GM21825 (cell line): ENCODE results near the gene SLC6A9.
A peak's percentile ranks its signal among the peaks of the same experiment; 100 is the strongest.

Experiments used
- ATAC-seq: cut with Tn5 transposase; IDR thresholded peaks from one replicate; pipeline ENCODE4 v1.9.1; 2021; ENCODE audit warnings: mild to moderate bottlenecking, moderate library complexity; ENCODE audit not compliant: unreplicated experiment

SLC6A9 gene

DNA sequence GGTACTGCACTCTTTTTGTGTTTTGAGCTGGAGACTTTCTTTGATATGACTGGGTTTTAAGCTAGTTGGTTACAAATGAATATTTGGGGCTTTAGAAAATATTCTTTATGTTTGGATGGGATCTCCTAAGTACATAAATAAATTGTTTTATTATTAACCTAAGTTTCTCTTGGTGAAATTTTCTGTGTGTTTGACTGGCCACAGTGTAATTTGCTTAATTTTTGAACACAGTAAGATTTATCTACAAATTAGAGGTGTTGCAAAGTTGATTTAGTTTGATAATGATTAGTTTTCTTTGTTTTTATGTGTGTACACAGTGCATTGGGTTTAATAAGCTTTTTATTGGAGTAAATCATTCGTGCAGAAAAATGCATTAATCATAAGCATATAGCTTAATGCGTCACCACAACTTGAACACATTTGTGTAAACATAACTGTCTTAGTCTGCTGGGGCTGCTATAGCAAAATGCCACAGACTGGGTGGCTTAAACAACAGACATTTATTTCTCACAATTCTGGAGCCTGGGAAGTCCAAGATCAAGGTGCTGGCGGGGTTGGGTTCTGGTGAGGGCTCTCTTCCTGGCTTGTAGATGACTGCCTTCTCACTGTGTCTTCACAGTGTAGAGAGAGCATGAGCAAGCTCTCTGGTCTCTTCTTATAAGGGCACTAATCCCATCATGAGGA lies 17.4 kb upstream of the SLC6A9 start:
- no peak for ATAC-seq

DNA sequence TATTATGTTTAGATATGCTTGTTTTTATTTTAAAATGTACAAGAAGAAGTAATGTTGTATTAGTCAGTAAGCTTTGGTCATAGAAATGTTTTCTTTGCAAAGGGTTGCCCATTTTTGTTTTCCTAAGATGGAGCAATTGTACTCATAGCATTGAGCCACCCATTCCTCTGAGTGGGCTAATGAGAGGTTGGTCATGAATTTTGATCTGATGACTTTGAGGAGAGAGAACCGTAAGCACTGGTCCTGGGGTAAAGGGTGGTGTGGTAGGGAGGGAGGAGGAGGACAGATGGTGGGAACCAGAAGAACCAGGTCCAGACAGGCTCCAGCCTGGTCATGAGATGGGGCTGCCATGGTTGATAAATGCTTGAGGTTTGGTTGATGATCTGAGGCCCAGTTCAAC lies 15.9 kb upstream of the SLC6A9 start:
- no peak for ATAC-seq

DNA sequence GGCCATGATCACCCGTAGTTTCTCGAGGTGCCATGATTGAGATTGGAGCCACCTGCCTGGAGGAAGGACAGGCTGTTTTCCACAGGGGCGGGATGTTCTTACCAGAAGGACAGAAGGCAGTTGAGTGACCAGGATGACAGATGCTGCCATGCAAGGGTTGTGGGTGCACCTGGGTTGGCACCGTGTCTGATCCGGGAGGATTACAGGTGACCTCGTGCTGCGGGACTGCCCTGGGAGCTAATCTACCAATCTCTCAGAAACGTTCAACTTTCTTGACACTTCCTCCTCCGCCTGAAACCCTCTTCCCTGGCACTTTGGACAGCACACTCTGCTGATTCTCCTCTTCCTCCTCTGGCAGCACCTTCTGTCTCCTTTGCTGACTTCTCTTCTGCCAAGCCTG lies 13.8 kb upstream of the SLC6A9 start:
- ATAC-seq: no peak

DNA sequence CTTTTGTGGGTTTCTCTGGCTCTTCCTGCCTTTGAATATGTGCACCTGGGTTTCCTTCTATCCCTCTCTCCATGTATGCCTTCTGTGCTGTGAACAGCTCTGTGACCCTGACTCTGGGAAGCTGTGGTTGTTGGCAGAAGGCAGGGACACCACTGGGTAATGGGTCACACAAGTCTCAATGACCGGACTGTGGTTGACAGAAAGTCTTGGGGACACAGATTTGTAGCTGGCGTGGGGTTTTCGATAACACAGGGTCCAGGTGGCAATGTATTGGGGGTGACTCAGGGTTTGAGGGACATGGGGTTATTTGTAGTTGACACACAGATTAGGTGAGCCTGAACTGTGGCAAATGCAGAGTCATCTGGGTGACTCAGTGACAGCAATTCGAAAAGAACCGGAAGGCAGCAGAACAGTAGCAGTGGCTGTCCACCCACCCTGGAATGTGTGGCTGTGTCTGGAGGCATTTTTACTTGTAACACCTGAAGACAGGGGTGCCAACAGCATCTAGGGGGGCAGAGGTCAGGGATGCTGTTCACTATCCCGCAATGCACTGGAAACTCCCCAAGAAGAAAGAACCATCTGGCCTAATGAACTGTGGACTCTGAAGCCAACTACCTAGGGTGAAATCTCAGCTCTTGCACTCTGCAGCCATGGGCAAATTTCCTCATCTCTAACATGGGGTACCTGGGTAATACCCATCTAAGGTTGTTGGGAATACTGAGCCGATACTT lies 13.0 kb upstream of the SLC6A9 start:
- no peak for ATAC-seq

DNA sequence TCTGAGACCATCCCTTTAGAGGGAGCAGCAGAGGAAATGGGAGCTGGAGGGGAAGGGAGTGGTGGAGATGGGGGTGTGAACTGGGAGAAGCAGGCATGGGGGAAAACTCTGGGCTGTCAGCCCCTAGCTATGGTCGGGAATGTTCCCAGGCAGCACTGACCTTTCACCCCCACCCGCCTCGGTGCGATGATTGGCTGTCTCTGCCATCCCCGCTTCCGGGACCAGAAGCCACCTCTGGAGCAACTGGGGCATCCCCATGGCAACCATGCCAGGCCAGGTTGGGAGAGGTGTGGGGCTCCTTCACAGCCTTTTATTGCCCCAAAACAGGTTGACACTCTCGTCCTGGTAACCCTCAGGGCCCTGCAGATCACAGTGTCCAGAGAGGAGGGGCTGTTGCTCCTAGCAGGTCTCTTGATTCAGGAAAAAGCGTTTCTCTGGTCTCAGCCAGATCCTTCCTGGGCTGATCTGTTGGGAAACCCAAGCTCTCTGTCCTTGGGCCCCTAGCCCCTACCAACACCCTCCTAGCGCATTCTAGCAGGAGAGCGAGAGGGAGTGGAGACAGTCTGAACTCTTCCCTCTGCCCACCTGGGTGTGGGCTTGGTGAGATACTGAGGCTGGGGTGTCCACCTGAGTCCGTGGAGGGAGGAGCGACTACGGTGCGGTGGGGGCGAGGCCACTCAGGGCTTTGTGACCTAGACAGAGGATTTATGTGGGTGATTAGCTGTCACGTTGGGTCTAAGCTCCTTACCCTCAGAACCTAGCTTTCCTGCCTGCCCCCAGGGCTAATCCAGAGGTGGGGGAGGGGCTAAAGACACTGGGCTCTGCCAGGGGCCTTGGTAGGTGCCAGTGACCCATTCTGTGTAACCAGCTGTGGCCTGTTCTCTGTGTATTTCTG lies 12.2 kb upstream of the SLC6A9 start:
- ATAC-seq: no peak

DNA sequence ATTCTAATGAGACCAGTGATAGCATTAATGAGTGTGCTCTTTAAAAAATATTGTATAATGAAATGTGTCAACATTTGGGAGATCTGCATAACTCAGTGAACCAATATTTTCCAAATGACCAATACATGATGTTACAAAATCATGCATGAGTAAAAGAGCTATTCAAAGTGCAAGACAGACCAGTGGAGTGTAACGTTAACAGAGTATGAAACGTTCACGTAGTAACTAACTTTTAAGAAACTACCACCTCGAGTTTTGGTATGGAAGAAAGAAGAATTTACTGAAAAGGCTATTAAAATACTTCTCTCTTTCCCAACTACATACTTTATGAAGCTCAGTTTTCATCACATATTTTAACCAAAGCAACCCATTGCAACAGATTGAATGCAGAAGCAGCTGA lies 9.6 kb upstream of the SLC6A9 start:
- ATAC-seq: no peak

DNA sequence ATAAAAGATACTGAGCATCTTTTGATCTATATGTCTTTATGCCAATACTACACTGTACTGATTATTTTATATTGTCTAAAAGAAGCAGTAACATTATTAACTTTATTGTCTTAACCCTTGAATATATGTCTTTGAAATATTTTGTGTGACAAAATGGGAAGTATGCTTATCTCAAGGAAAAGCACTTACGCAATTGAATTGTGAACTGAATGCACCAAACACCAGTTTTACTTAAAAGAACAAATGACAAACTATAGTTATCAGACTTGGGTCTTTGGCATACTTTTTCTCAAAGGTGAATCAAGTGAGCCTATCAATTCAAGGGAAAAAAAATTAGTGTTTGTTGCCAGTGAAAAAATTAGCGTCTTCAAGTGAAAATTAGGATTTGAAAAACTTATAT lies 9.2 kb upstream of the SLC6A9 start:
- ATAC-seq: no peak

DNA sequence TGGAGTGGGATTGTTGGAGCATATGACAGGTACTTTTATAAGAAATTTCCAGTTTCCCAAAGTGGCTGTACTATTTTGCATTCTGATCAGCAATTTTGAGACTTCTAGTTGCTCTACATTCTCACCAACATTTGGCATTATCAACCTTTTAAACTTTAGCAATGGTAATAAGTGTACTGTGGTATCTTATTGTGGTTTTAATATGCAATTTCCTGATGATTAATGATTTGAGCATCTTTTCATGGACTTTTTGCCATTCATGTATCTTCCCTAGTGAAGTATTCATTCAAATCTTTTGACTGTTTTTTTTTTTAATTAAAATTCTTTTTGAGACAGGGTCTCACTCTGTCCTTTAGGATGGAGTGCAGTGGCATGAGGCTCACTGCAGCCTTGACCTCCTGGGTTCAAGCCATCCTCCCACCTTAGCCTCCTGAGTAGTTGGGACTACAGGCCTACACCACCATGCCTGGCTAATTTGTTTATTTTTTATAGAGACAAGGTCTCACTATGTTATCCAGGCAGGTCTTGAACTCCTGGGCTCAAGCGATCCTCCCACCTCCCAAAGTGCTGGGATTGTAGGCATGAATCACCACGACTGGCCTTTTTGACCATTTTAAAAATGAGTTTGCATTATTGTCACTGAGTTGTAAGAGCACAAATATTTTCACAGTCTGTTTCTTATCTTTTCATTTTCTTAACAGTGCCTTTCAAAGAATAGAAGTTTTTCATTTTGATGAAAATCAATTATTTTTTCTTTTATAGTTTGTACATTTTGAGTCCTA lies 7.8 kb upstream of the SLC6A9 start:
- ATAC-seq: no peak

DNA sequence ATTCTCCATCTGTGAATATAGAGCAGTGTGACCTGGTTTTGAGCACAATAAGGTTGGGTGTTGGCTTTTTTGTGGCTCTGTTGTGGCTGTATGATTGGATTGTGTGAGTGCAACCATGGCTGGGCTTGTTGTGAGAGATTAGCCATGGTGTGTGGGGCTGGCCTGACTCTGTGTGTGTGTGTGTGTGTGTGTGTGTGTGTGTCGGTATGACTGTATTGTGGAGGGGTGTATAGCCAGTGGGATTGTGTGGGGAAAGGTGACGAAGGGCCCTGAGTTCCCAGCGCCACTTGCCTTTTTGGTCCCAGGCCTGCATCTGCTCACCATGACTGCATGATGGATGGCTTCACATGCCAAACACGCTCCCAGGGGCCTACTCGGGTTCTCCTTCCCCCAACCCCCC lies 5.9 kb upstream of the SLC6A9 start:
- no peak for ATAC-seq

DNA sequence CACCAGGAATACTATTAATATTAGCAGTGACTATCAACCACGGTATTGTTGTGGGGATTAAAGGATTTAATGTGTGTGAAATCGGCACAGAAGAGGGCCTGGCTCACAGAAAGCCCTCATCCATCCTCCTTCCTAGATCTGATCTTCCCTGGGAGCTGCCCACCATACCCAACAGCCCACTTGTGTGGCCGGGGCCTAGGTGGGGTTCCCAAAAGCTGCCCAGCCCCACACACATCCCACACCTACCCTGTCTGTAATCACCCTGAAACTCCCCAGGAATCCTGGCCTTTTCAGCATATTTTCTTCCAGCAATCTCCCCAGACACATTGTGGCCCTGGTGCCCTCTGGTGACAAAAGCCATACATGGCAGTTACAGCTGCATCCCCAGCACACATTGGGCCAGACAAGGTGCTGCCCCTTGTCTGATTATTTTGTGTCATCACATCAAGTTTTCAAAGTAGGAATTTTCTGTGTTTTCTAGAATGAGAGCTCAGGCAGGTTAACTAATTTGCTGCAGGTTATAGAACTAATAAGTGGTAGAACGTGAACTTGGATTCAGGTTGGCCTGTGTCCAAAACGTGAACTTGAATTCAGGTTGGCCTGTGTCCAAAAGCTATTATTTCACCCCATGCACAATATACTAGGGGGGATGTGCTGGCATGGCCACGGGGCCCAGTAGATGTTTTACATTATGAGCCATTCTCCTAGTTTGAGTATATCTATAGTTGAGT lies 5.3 kb upstream of the SLC6A9 start:
- no peak for ATAC-seq

DNA sequence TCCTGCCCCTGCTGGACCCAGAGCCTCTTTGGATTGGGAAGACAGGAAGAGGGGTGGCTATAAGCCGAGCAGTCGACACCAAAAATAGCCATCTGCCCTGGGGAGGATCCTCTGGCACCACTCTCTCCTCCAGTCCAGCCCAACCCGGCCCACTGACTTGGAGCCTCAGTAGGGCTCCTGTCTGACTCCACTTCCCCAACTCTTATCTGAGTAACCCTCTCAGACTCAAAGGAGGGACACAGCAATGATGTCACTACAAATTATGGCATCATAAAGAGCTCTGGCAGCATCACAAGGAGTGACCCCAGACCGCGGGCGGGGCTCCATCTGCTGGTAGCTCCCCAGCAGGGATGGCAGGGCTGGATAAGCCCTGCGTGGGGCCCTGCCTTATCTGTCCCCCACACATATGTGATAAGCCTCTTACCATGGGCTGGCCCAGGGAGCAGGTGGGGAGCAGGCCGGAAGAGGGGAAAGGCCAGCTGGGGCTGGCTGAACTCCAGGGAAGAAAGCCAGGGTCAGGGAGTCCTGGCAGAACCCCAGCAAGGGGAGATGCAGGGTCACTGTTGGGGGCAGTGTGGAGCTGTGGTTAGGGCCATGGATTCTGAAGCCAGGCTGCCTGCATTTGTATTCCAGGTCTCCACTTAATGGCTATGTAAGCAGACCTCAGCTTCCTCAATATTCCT lies 4.6 kb upstream of the SLC6A9 start:
- ATAC-seq: no peak

DNA sequence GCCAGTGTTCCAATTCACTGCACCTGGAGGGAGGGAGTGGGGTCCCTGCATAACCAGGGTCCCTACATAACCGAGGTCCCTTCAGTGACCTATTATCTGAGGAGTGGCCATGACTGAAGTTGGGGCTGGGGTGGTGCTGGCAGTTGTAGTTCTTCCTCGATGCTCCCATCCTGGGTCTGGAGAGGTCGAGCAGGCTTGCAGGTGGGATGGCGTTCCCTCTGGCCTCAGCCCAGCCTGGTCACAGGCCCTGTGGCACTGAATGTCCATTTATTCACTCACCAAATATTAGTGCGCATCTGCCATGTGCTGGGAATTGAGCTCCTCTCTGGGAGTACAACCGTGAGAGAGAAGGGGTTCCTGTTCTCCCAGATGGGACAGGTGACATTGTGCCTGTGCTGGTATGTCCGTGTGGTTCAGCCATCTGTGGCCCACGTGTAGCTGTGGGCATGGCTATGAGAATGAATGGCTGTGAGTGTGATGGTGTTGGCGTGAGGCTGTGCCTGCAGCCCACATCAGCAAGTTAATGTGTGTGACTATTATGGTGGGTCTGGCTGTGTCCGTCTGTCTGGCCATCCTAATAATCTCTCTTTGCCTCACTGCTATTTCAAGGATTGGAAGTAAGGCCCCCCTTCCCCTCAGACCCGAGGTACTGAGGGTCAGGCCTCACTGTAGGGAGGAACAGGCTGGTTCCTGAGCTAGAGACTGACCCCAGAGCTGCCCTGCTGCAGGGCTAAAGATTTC lies 3.9 kb upstream of the SLC6A9 start:
- no peak for ATAC-seq

DNA sequence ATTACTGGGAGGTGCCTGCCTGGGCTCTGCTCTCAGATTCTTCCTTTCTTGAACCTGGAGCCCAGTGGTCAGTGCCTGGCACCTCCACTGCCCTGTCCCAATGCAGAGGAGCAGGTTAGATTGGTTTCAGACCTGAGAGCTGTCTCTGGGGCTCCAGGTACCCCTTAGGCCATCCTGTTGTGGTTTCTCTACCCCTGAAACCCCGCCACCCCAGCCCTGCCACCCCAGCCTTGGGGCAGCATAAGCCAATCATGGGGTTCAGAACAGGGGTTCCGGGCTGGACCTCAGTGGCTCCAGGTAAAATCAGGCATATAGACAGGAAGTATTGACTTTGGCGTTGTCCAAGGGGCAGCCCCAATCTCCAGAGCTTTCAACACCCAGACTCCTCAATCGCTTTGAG lies 3.2 kb upstream of the SLC6A9 start:
- ATAC-seq: no peak

DNA sequence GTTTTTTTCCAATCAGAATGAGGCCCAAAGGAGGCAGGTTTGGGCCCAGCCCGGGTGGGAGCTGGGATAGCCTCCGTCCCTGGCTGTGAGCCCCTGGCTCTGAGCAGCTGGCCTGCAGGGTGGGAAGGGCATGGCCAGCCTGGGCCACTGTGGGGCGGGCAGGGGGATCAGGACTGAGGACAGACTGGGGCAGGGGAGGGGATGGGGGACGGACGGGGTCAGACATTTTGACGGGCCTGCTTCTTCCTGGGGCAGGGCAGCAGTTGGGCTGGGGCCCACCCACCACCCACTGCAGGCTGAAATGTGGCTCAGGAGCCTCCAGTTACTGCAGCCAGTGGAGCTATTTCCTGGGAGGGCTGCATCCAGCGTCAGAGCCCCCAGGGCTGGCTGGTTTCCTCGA lies 2.5 kb upstream of the SLC6A9 start:
- ATAC-seq: no peak

DNA sequence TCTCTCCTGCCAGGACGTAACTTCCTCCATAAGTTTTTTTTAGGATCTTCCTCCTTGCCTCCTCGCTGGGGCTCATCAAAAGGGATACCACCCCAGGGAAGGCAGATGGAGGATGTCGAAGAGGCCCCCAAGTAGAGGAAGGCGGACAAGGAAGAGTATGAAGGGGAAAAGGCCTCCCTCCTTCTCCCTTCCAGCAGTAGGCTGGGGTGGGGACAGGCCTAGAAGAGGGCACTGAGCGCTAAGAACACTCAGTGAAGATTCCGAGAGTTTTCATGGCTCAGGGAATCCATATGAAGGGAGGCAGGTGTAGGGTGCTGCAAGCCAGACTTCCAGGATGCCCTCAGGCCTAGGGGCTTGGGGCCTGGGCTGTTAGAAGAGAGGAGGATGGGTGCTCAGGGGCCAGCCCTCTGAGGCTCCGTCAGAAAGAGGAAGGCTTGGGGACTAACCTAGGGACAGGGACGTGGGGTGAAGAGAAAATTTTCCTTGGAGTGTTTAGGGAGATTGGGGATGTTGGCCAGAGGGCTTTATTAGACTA lies 1.8 kb upstream of the SLC6A9 start:
- no peak for ATAC-seq

DNA sequence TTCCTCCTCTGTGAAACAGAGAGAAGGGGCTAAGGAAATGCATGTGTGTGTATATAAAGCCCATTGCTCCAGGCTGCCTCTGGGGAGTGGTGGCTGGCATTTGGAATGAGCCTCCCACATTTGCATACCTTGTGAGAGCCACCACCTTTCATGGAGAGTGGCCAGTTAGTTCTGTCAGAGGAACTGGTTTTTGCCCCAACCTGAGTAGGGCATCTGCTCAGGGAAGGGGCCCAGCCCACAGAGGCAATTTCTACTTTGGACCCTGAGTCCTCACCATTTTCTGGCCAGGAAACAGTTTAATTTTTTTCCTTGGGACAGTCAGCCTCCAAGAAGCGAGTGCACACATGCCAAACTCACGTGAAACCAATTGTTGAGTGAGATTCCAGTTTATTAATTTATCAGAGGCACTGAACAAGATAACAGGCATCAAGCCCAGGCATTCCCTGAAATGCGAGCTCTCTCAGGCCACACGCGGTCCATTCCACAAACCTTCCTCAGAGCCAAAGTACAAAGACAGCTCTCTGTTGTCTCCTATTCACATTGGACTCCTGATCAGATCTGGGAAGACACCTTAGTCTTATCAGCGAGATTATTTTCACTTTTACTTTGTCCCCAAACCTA lies 1.0 kb upstream of the SLC6A9 start:
- ATAC-seq: no peak

DNA sequence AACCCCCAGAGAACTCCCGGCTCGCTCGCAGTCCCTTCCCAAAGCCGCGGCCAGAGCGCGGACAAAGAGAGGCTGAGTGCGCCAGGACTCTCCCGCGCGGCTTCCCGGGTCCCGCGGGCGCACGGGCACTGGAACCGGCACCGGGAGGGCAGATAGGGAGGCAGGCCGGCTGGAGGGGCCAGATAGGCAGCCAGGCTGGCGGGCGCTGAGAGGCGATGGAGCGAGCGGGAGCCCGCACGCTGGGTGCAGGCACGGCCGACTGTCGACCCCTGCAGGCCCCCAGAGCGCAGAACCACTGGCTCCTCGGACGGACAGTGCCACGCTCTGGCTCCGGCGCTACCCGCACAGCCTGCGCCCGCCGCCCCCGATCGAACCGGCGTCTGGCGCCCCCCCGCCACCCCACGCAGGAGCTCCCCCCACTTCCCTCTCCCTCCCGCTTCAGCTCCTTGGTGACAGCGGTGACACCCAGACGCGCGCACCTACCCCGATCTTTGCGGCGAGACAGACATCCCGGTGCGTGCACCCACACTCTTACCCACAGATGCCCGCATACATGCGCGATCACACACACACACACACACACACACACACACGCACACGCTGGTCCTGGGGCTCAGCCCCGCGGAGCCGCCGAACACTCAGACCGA lies 534 bp downstream of the SLC6A9 start:
- ATAC-seq: peak; percentile 19
